ENCODE measurements around the gene DYNC2H1.

- TF ChIP-seq, protein P1, sequence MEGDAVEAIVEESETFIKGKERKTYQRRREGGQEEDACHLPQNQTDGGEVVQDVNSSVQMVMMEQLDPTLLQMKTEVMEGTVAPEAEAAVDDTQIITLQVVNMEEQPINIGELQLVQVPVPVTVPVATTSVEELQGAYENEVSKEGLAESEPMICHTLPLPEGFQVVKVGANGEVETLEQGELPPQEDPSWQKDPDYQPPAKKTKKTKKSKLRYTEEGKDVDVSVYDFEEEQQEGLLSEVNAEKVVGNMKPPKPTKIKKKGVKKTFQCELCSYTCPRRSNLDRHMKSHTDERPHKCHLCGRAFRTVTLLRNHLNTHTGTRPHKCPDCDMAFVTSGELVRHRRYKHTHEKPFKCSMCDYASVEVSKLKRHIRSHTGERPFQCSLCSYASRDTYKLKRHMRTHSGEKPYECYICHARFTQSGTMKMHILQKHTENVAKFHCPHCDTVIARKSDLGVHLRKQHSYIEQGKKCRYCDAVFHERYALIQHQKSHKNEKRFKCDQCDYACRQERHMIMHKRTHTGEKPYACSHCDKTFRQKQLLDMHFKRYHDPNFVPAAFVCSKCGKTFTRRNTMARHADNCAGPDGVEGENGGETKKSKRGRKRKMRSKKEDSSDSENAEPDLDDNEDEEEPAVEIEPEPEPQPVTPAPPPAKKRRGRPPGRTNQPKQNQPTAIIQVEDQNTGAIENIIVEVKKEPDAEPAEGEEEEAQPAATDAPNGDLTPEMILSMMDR (IDR thresholded peaks at IDR 0.05) = no peak
- TF ChIP-seq POLR2A (IDR thresholded peaks at IDR 0.05) (no peak), EP300 (IDR thresholded peaks at IDR 0.05) (no peak)
Measured at GRCh38 chr11:103476874-103477273, 367.6 kb downstream of the DYNC2H1 start.
